GM19397 (cell line): Measurements from ENCODE around the gene GNB1L.

Experiments
- ATAC-seq: cut with Tn5 transposase; IDR thresholded peaks from one replicate; pipeline ENCODE4 v1.9.1; 2021; ENCODE audit warnings: mild to moderate bottlenecking, moderate library complexity; ENCODE audit not compliant: unreplicated experiment

Gene GNB1L, protein sequence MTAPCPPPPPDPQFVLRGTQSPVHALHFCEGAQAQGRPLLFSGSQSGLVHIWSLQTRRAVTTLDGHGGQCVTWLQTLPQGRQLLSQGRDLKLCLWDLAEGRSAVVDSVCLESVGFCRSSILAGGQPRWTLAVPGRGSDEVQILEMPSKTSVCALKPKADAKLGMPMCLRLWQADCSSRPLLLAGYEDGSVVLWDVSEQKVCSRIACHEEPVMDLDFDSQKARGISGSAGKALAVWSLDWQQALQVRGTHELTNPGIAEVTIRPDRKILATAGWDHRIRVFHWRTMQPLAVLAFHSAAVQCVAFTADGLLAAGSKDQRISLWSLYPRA

GRCh38 chr22:19854778-19855503, at the start of gene GNB1L, which contains the start of gene RTL10:
GNB1L (minus strand) TSS chr22:19854874; CDS start chr22:19821355, 33,519 bp downstream.
RTL10 (minus strand) TSS chr22:19854874; CDS start chr22:19852261, 2,613 bp downstream.
- ATAC-seq, result peak; percentile 82

DNA sequence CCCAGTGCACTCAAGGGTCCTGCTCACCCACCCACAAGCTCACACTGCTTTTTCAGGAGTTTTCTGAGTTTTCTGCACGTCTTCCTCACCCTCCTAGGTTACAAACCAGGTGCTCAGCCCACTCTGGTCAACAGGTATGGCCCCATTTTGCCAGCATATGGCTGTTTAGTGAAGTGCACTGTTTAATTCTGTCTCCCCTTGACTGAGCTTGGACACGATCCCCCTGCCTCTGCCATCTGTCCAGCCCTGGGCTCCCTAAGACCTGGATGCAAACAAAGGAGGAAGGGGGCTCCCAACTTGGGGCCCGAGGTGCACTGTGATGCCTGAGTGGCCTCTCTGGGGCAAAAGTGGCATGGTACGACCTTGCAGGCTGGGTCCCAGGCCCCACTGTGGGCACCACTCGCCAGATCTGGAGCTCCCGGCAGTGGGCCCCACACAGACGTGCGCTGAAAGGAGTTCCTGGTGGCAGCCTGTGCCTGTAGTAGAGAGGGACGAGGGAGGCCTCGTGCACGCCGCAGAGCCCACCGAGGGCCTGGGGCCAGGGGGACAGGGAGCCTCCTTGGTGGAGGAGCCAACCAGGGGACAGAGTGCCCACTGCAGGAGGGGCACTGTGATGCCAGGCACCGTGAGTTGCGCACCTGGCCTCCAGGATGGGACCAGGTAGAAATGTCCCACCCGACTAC, 49.6 kb upstream of the GNB1L start:
- ATAC-seq, result no peak

DNA sequence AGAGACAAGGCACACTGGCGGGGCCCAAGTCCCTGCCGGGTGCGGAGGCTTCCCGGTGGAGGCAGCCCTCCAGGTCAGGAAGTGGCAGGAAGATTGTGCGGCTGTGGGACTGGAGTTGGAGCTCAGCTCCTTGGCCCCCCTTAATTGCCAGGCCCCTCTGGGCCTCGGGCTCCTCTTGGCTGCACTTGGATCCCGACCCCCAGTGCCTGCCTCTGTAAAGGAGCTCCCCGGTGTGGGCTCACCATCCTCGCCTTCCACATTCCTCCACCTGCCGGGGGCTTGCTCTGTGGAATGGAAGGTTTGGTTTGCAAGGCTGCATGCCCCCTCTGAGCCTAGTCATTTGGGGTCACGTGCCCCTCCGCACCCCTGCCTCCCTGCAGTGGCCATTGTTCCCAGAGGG, 48.8 kb upstream of the GNB1L start:
- no peak for ATAC-seq

DNA sequence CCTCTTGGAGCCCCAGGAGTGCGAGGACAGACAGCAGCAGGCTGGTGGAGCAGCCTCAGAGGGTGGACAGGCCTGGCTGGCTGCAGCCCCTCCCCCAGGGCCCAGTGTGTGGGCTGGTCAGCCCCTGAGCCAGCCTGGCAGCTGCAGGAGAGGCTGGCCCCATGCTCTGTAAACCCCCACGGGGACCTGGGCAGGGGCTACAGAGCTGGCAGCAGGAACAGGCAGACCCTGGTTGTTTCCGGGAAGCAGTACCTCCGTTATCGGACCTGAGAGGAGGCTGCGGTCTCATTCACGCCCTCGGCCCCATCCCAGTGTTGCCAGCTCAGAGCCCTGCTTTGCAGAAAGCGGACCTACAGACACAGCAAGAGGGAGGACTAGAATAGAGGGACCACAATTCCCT, 48.4 kb upstream of the GNB1L start:
- no peak for ATAC-seq

DNA sequence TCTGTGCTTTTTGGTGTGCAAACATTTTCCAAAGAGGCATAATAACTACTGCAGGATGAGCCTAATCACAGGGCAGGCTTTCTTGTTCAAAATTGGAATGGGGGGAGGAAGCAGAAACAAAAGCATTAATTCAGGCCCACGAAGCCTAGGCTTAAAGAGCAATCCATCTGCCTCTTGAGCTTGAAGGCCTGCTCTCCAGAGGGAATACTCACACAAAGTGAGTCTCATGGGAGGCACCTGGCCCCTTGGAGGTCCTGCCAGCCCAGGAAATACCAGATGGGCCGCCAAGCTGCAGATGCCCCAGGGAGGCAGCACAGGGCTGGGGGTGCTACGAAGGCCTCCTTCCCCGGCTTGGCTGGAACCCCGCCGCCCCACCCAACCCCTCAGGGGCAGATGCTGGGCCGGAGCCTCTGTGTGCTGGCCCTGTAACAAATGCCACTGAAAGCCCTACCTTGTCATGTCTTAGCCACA, 47.6 kb upstream of the GNB1L start:
- no peak for ATAC-seq

GRCh38 chr22:19901577-19902244, 47.0 kb upstream of the GNB1L start:
- no peak for ATAC-seq

GRCh38 chr22:19900707-19901436, 46.2 kb upstream of the GNB1L start:
- ATAC-seq, result no peak

GRCh38 chr22:19898831-19899567, 44.3 kb upstream of the GNB1L start:
- no peak for ATAC-seq

DNA sequence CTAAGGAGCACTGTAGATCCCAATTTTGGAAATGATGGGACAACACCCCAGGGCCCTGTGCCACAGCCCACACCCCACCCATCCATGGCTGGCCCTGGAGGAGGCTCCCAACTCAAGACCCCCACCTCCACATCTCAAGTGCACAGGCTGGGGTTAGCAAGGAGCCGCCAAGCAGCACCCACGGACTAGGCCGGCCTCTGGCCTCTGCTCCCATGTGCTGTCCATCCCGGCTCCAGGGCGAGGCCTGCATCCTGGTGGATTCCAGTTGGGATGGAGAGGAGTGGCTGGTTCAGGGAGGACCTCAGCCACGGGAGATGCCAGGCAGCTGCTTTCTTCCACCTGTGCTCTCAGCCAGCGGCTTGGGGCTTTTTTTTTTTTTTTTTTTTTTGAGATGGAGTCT, 43.5 kb upstream of the GNB1L start:
- no peak for ATAC-seq

DNA sequence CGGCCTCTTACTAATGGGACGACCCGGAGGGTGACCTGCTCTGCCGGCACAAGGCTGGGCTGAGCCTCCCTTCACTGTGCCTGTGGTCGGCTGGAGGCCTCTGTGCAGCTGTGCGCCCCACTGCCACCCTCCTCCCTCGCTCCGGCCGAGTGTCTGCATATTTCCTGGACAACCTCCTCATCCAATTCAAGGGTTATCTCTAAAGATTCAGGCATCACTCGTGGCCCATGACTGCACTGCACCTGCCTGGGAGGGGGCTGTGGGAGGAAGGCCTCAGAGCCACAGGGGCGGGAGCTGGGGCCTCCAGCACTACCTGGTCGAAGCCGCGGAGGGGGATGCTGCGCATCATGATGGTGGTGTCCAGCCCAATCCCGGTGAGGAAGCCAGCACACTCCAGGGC, 43.1 kb upstream of the GNB1L start:
- ATAC-seq, result no peak

DNA sequence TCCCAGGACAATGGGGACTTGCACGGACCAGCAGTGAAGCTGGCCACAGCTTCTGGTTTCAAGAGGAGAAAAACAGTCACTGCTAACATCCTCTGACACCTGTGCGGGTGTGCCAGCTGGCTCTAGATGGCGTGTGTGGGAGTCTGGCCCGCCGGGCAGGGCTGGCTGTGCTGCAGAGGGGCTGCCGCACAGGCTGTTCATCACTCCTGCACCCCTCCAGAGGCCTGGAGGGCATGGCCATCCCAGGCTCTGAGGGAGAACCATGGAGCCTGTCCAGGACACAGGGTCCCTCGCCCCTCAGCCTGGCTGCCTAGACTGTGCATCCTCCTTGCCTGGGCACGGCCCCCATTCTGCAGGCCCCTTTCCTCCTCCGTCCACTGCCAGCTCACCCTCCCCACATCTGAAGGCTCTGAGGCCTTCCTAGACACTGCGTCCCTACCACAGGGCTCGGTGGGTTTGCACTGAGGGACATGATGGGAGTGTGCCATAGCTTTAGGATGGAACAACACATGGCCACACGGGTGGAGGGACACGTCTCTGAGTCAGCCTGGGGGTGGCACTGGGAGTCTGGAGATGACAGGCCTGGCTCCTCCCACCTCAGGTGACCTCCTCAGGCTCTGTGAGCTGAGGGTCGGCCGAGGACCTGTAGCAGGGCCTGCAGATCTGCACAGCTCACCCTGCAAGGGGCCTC, 42.1 kb upstream of the GNB1L start:
- ATAC-seq, result no peak

- no peak for ATAC-seq
Observed at GRCh38 chr22:19895160-19895849, 40.6 kb upstream of the GNB1L start.

DNA sequence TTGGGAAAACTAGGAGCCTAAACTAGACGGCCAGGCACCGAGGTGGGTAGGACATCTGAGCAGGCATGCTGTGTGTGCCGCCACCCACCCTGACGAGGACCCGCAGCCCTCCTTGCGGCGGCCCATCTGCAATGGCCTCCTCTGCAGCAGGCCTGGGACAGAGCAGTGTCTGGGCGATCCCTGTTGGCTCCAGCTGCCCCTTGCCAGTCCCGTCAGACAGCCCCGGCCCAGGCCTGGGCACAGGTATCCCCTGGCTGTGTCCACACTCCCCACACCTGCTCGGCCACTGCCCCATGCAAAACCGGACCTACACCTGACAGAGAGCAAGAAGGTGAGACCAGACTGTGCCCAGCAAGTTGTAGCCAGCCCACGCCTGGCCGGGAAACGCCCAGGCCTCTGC, 38.7 kb upstream of the GNB1L start:
- no peak for ATAC-seq

- ATAC-seq, result no peak
Observed at GRCh38 chr22:19892925-19893324, 38.3 kb upstream of the GNB1L start.

DNA sequence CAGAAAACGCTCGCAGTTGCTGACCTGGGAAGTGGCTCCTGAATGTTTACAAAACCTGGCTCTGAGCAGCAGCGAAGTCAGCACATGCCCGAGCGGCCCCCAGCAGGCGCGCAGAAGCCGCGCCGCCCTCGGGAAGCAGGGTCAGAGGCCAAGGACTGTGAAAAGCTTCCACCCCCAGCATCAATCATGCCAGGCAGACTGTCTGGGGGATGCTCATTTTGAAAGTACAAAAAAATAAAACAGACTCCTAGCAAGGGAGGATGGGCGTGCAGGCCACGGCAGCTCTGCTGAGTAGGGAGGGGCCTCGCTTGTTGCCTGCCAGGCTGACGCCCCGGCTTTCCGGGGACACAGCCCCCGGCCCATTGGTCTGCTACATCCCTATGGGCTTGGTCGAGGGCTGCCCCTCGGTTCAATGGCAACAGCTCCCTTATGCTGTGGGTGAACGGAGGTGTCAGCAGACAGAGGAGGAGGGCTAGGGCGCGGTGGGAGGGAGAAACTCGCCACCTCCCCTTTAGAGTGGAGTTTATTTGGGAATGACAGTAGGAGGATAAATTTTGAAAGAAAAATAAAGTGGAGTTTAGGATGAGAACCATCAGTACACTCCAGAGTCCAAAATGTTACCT, 37.7 kb upstream of the GNB1L start:
- ATAC-seq, result no peak

- ATAC-seq, result peak; percentile 48
Observed at GRCh38 chr22:19891317-19892256, 36.9 kb upstream of the GNB1L start.
